ENCODE results near the gene LRRC72. TPM values are rescaled to one million over a fixed set of nuclear protein-coding genes. Genes with fewer than 3 reads are reported as not detected.

The LRRC72 gene
- total and polyA plus RNA-seq, 10 of the 15 experiments (the other 5 are each of a cell fraction or from before 2014, with no cell fraction given), result not detected

- no peaks in the 10 kb centered on the region for H4K20me1 ChIP-seq (ENCODE audit: control insufficient read depth, insufficient read depth)
- intact Hi-C loops (cut with micrococcal nuclease; ENCODE audit: unreplicated experiment) (no loop called here), in situ Hi-C loops (cut with MboI) (no loop called here)
- H3K27ac ChIP-seq (ENCODE audit: control insufficient read depth, insufficient read depth), result no peak overlapping the region
- BruUV-seq (replicated peaks), result no TSS peak
- no peak for TF ChIP-seq NFYA (IDR thresholded peaks at IDR 0.05; ENCODE audit: borderline replicate concordance, low read depth, low read length)
- TF ChIP-seq KLF5 (IDR thresholded peaks at IDR 0.05; ENCODE audit: partially characterized antibody), result no peak
- no peak for TF ChIP-seq ATF7 (IDR thresholded peaks at IDR 0.05; ENCODE audit: low read depth)
- no peak for TF ChIP-seq ETV6 (conservative IDR thresholded peaks at IDR 0.05 in 1 of 2, IDR thresholded peaks at IDR 0.05 in 1 of 2; ENCODE audit: borderline replicate concordance in 1 of 2, low read depth in 1 of 2)
- TF ChIP-seq POLR2A (IDR thresholded peaks at IDR 0.05; ENCODE audit: low read depth, low read length), result no peak
- no peak for TF ChIP-seq BRCA1 (IDR thresholded peaks at IDR 0.05; ENCODE audit: low read depth, low read length)
- no peak for TF ChIP-seq SREBF1 (IDR thresholded peaks at IDR 0.05; ENCODE audit: low read length)
- TF ChIP-seq, protein P1, sequence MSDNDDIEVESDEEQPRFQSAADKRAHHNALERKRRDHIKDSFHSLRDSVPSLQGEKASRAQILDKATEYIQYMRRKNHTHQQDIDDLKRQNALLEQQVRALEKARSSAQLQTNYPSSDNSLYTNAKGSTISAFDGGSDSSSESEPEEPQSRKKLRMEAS (IDR thresholded peaks at IDR 0.05; ENCODE audit: low read depth, low read length), result no peak
- TF ChIP-seq, protein P2, sequence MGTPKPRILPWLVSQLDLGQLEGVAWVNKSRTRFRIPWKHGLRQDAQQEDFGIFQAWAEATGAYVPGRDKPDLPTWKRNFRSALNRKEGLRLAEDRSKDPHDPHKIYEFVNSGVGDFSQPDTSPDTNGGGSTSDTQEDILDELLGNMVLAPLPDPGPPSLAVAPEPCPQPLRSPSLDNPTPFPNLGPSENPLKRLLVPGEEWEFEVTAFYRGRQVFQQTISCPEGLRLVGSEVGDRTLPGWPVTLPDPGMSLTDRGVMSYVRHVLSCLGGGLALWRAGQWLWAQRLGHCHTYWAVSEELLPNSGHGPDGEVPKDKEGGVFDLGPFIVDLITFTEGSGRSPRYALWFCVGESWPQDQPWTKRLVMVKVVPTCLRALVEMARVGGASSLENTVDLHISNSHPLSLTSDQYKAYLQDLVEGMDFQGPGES (IDR thresholded peaks at IDR 0.05), result no peak
- no peak for TF ChIP-seq ZBTB11 (CRISPR knock-in tag; IDR thresholded peaks at IDR 0.05)
- TF ChIP-seq ZNF622 (IDR thresholded peaks at IDR 0.05), result no peak
- TF ChIP-seq CBFB (IDR thresholded peaks at IDR 0.05; ENCODE audit: low read depth), result no peak
- TF ChIP-seq KDM1A (IDR thresholded peaks at IDR 0.05; ENCODE audit: borderline replicate concordance), result no peak
- no peak for TF ChIP-seq HSF1 (IDR thresholded peaks at IDR 0.05; ENCODE audit: low read depth, low read length)
- TF ChIP-seq NR2C2 (IDR thresholded peaks at IDR 0.05; ENCODE audit: borderline replicate concordance, control insufficient read depth, insufficient read length, low read depth), result no peak
- TF ChIP-seq SUPT20H (IDR thresholded peaks at IDR 0.05; ENCODE audit: borderline replicate concordance, control insufficient read depth, low read depth, low read length), result no peak
- TF ChIP-seq RAD51 (IDR thresholded peaks at IDR 0.05), result no peak
- TF ChIP-seq ZNF24 (IDR thresholded peaks at IDR 0.05), result no peak
- no peak for TF ChIP-seq NR2C1 (IDR thresholded peaks at IDR 0.05)
- ChIA-PET POLR2A (no interaction called here), CTCF (no interaction called here), SMC1A (ENCODE audit: uncharacterized antibody, unreplicated experiment) (no interaction called here), RAD21 (ENCODE audit: unreplicated experiment) (no interaction called here)
- no peak overlapping the region for H3K9ac ChIP-seq (ENCODE audit: control insufficient read depth, insufficient read depth, low read length)
- H3K27me3 ChIP-seq (replicated peaks in 1 of 2; ENCODE audit: control insufficient read depth in 2 of 2, insufficient read depth in 2 of 2, low read length in 1 of 2), result no peaks in the 10 kb centered on the region; a peak in 1 of 4 replicates
- no peaks in the 10 kb centered on the region for H3K9me3 ChIP-seq (replicated peaks; ENCODE audit: control insufficient read depth, insufficient read depth, low read length)
- ATAC-seq (no peak), FAIRE-seq (no peak), DNase-seq (ENCODE audit: low read depth, low spot score) (no peak)
- no peaks in the 10 kb centered on the region for H3K79me2 ChIP-seq (ENCODE audit: control insufficient read depth, insufficient read depth, low read length)
- H3K4me2 ChIP-seq (ENCODE audit: control insufficient read depth, insufficient read depth), result no peak overlapping the region
- no peaks in the 10 kb centered on the region for H3K4me1 ChIP-seq (ENCODE audit: control insufficient read depth, insufficient read depth, low read length)
- H3K36me3 ChIP-seq (ENCODE audit: control insufficient read depth in 2 of 2, insufficient read depth in 2 of 2, low read length in 1 of 2), result no peaks in the 10 kb centered on the region
- no peak overlapping the region for H3K4me3 ChIP-seq
- no peak overlapping the region for H2AFZ ChIP-seq (ENCODE audit: control insufficient read depth, low read depth, low read length)
These were observed 16.8 kb upstream of the LRRC72 start for GRCh38 chr7:16509829-16510228.
